Uterus (tissue), 2 donors: ENCODE data around the gene ACKR1.

Experiments
- POLR2A ChIP-seq, 2 donors: fragments of 450-650 bp; IDR thresholded peaks; one replicate each; pipeline ENCODE4 v1.6.1; 2016; ENCODE audit warnings: antibody characterized with exemption in 2 of 2, mild to moderate bottlenecking in 1 of 2, moderate library complexity in 1 of 2
- TF ChIP-seq, protein P1 (sequence below), 4 experiments: fragments of 200-600 bp in 2 of 4; fragments of 450-650 bp in 2 of 4; sonication (generic) in 2 of 4; IDR thresholded peaks; one replicate each; pipeline ENCODE4 v1.5.1; 2016 to 2019; ENCODE audit warnings: antibody characterized with exemption in 4 of 4, mild to moderate bottlenecking in 2 of 4, moderate library complexity in 1 of 4

DNA sequence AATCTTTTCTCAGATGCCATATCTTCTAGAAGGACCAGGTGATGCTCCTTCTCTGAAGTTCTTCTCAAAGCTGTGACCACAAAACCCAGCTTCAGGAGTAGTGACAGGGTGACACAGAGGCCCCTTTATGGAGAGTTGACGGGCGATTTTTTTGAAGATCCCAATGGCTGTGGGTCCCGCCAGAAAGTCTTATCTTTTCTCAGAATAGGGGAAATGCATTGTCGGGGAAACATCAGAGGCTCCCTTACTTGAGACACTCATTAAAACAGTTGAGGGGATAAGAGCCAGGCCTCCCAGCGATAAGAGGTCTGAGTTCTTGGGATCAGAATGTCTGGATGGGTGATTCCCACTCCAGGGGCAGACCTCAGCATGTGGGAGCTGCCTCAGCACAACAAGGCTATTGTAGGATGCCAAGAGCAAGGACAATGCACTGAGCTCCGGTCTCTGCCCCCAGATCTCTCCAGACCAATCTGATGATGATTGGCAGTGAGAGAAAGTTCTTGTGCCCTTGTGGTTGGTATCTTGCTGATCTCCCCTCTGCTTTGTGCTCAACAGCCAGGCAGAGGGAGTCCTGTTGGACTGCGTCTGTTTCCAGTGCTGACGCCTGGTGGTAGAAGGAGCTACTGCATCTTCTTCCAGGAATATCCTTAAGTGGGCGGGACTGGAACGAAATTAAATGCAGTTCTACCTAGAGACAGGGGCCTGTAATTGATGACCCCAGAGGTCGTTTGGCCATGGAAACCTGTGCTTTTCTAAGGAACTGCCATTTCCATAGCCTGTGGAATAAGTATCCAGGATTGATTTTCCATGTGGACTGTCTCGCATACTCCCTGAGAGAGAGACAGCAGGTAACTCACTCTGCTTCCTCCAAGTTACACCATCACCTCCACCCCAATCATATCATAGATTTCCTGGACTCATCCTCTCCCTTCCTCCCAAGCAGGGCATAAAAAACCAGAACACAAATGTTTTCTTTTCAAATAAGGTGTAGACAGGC is 6.8 kb upstream of the ACKR1 start:
- no peak for TF ChIP-seq POLR2A (IDR thresholded peaks at IDR 0.05)
- TF ChIP-seq, protein P1, sequence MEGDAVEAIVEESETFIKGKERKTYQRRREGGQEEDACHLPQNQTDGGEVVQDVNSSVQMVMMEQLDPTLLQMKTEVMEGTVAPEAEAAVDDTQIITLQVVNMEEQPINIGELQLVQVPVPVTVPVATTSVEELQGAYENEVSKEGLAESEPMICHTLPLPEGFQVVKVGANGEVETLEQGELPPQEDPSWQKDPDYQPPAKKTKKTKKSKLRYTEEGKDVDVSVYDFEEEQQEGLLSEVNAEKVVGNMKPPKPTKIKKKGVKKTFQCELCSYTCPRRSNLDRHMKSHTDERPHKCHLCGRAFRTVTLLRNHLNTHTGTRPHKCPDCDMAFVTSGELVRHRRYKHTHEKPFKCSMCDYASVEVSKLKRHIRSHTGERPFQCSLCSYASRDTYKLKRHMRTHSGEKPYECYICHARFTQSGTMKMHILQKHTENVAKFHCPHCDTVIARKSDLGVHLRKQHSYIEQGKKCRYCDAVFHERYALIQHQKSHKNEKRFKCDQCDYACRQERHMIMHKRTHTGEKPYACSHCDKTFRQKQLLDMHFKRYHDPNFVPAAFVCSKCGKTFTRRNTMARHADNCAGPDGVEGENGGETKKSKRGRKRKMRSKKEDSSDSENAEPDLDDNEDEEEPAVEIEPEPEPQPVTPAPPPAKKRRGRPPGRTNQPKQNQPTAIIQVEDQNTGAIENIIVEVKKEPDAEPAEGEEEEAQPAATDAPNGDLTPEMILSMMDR (IDR thresholded peaks at IDR 0.05): peak; percentile 58 to 80 (median 76)
